C4-2B (cell line): Measurements from ENCODE around the gene NOS3.

Experiments used
- CTCF ChIP-seq: fragments of 450-650 bp; conservative IDR thresholded peaks from 2 replicates; pipeline ENCODE4 v1.5.1; 2017; ENCODE audit warnings: mild to moderate bottlenecking
- ZFX ChIP-seq: fragments of 450-650 bp; IDR thresholded peaks from 2 replicates; pipeline ENCODE4 v1.6.1; 2017

- TF ChIP-seq CTCF (no peak), ZFX (no peak)
These were observed 12.8 kb downstream of the NOS3 start for GRCh38 chr7:151003572-151003971.
